GM21529 (cell line): Measurements from ENCODE around the gene PRR19.
A peak's percentile ranks its signal among the peaks of the same experiment; 100 is the strongest.
"Not testable (repeated sequence)": the region's sequence is repeated elsewhere in the genome, so short reads cannot be mapped to it uniquely, and the experiment has no call there.

Experiments used
- ATAC-seq: cut with Tn5 transposase; IDR thresholded peaks from one replicate; pipeline ENCODE4 v1.9.1; 2021; ENCODE audit not compliant: unreplicated experiment

The PRR19 gene

DNA sequence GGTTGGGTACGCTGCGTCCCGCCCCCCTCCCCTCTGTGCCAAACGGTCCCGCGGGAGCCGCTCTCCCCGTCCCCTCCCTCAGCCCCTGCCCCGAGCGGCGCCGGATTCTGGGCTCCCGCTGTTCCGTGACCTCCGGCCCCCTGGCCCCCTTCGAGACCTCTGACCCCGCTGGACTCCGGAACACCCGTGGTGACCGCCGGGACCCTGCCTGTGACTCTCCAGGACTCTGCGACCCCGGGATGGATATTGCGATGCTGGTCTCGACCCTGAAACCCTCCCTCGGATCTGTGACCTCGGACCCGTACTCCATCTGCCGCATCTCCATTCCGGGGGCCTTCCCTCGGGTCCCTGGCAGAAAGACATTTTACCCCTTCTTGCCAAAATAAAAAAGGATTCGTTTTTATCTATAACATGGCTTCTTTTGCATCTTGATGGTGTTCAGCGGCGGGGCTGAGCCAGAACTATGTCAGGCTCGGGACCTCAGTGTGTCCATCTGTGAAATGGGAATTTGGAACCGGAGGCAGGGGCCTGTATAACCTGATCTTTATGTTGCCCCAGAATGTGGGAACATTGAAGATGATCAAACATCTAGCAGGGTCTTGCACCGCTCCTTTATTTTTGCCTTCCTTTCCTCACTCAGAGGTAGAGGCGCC is 22.8 kb downstream of the PRR19 start:
- ATAC-seq: no peak

DNA sequence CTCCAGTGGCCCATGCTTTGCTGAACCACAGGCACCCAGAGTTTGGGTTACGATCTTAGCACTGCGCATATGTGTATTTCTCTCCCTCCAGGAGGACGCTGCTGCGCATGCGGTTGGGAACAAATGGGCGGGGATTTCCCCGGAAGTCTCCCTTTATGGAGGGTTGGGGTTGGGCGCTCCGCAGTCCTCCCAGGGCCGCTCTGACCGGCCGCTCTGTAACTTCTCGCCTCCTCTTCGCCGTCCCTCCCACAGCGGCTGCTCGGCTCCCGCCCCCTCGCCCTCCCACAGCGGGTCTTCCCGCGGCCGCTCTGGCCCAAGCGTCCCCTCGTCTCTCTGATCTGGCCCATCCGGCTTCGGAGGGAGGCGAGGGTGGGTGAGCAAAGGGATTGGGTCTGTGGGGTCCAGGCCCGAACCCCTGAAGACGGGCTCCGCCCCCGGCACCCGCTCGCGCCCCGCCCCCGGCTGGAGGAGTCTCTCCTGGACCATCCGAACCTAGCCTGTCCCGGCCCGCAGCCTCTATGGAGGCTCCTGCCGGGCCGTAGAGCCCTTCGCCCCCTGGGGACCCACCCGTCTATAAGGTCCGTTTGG is 23.5 kb downstream of the PRR19 start, which contains the start of gene MEGF8:
MEGF8 (plus strand) TSS at position 328 of the 588 bp plus-strand sequence. CDS start 609 bp downstream, outside the sequence.
- ATAC-seq: peak; percentile 89

DNA sequence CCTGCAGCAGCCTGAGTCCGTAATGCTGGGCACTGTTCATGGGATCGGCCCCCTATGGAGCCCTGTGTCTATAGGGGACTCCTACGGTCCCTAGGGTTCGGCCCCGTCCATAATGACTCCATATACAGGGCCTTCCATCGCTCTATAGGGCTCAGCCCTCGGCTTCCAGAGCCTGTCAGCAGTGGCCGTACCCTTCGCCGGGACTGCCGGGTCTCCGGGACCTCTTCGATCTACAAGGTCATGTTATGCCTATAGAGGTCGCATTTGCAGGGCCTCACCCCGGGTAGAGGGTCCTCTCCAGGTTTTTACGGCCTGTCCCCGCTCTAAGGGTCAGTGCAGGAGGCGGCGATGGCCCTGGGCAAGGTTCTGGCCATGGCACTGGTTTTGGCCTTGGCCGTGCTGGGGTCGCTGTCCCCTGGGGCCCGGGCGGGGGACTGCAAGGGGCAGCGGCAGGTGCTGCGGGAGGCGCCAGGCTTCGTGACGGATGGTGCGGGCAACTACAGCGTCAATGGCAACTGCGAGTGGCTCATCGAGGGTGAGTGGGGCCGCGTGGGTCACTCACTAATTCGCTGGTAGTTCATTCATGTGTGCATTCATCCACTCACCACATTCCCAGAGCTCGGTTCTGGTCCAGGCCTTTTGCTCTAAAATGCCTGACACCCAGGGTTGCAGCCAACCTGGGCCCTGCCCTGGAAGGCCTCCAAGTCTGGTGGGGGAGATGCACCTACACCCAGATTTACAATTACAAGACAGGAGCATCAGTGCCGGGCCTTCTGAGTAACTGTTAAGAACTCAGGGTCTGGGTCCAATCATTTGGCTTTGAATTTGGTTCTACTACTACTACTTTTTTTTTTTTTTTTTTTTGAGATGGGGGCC is 24.2 kb downstream of the PRR19 start:
- ATAC-seq: peak; percentile 19

DNA sequence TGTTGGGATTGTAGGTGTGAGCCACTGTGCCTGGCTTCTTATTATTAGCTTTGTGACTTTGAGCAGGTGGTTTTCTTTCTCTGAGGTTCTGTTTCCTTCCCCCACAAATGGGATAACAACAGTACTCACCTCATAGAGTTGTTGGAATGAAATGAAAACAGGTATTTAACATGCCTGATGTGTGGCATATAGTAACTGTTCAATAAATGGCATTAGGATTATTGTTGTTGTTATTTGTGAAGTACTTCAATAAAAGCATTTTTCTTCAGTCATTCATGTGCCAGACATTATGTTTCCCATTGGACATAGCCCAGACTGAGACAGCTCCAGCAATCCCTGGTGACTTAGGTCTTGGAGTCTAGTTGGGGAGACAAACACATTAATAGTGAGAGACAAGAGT is 25.0 kb downstream of the PRR19 start:
- no peak for ATAC-seq

GRCh38 chr19:42327381-42327780 is 25.4 kb downstream of the PRR19 start:
- ATAC-seq: no peak

DNA sequence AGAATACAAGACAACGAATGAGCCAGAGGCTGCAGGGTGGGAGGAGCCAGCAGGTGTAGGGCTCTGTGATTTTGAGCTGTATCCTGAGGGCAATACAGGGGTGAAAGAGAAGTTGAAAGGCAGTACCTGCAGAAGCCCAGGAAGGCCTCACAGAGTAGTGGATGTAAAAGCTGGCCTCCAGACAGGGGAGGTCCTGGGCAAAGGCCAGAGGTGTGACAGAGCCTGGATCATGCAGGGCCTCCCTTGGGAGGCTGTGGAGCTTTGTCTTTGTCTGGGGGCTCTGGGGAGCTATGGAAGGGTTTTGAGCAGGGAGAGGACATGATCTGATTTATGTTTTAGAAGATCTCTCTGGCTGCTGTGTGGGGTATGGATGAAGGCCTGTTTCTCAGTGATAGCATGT is 26.2 kb downstream of the PRR19 start:
- no peak for ATAC-seq

DNA sequence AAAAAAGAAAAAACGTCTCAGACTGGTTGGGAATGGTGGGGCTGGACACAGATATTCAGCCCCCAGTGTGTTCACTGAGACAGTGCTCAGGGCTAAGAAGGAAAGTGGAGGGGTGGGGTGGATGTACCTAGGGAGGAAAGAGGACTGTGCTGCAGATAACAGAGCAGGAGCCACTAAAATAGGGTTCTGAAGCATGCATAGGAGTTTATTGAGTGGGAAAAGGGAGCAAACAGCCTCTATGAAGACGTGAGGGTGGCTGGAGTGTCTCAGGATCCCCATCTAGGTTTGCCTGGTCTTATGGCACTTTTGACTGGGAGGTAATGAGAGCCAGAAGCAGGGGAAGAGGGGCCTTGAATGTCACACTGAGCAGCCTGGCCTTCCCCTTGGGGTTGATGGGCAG is 26.9 kb downstream of the PRR19 start:
- ATAC-seq: no peak

DNA sequence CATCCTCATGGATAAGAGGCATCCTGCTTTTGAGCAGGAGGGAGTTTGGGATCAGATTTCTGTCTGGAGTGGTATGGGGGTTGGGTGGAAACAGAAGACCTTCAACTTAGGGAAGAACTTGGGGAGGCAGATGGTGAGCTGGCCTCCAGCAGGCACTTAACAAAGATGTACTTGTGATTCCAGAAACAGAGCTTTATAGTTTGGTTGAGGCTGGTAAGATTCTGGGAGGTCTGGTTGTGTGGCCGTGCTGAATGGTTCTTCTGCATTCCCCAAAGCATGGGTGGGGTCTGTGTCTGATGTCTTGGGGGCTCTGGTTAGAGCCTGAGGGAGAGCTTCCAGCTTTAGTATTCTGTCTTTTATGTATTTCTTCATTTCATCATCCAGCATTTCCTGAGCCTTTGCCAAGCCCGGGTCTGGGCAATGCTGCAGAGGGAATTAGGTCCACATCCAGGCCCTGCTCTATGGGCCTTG is 28.3 kb downstream of the PRR19 start:
- no peak for ATAC-seq

GRCh38 chr19:42331333-42331732 is 29.4 kb downstream of the PRR19 start:
- ATAC-seq: not testable (repeated sequence)

DNA sequence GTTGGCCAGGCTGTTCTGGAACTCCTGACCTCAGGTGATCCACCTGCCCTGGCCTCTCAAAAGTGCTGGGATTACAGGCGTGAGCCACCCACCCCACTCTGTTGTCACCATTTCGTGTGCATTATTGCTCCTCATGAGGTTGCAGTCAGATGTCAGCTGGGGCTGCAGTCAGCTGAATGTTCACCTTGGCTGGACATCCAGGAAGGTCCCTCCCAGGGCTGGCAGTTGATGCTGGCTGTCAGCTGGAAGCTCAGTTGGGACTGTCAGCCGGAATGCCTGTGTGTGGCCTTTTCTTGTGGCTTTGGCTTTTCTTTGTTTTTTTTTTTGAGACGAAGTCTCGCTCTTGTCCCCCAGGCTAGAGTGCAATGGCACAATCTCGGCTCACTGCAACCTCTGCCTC is 30.1 kb downstream of the PRR19 start:
- no peak for ATAC-seq

DNA sequence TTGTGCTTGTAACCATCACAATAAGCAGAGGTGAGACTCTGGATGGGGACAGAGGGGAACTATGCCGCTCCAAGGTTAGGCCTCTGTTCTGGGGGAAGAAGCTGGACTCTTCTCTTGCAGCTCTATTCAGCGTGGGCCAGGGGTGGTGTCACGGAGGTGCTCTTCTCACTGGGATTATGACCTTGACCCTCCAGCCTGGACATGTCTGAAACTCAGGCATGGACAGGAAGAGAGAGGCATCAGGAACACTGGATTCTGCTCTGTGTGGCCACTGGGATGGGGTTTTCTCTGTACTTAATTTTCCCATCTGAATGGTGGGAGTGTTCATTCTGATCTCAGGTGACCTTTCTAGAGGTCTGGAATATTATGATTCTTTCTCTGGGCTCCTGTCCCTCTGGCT is 31.1 kb downstream of the PRR19 start:
- ATAC-seq: no peak

GRCh38 chr19:42333975-42334696 is 32.2 kb downstream of the PRR19 start:
- no peak for ATAC-seq

GRCh38 chr19:42334697-42335373 is 32.9 kb downstream of the PRR19 start:
- ATAC-seq: no peak

DNA sequence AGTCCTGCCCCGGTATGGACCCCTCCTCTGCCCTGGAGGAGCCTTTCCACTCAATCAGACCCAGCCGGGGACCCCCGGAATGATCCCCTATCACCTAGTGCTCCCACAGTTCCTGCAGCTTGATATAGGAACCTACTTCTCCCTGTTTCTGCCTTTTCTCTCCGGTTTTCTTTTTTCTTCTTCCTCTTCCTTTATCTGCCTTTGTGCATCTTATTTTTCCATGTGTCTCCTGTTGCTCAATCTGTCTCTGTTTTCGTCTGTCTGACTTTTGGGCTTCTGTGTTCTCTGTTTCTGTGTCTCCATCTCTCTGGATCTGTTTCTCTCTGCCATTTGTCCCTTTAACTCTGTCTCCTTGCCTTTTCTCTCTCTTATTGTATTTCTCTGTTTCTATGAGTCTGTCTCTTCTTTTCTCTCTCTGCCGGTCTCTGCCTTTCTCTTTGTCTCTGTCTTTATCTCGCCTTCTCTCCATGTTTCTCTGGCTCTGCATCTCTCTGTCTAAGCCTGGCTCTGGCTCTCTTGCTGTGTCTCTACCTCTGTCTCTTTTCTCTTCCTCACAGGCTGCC is 33.5 kb downstream of the PRR19 start:
- no peak for ATAC-seq

- ATAC-seq: no peak
Observed at GRCh38 chr19:42335971-42336370, 34.0 kb downstream of the PRR19 start.

DNA sequence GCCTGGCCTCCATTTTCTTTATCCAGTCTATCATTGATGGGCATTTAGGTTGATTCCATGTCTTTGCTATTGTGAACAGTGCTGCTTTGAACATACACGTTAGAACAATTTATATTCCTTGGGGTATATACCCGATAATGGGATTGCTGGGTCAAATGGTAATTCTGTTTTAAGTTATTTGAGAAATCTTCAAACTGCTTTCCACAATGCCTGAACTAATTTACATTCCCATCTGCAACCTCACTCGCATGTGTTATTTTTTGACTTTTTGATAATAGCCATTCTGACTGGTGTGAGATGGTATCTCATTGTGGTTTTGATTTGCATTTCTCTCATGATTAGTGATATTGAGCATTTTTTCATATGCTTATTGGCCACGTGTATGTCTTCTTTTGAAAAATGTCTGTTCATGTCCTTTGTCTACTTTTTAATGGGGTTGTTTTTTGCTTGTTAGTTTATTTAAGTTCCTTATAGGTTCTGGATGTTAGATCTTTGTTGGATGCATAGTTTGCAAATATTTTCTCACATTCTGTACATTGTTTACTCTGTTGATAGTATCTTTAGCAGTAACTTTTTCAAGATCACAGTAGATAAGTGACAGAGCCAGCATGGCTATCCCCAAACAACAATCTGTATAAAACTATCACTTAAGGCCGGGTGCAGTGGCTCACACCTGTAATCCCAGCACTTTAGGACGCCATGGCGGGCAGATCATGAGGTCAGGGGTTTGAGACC is 37.4 kb downstream of the PRR19 start:
- ATAC-seq: not testable (repeated sequence)

- not testable (repeated sequence) for ATAC-seq
Observed at GRCh38 chr19:42339922-42340321, 38.0 kb downstream of the PRR19 start.

- no peak for ATAC-seq
Observed at GRCh38 chr19:42343344-42344110, 41.6 kb downstream of the PRR19 start.
